Left ventricle myocardium inferior (tissue), 1 donor: ENCODE results near the gene UROC1. TPM values are rescaled to one million over a fixed set of nuclear protein-coding genes. Genes with fewer than 3 reads are reported as not detected.
A peak's percentile ranks its signal among the peaks of the same experiment; 100 is the strongest.

Experiments
- DNase-seq: peaks from one replicate; pipeline ENCODE4 v3.0.0-alpha.2; 2020
- H3K27ac ChIP-seq: fragments of 200-600 bp; replicated peaks from 2 replicates; pipeline ENCODE4 v1.8.0; 2021
- H3K27me3 ChIP-seq: fragments of 200-600 bp; 2 replicates; pipeline ENCODE4 v1.8.0; 2021; ENCODE audit warnings: low read depth
- H3K36me3 ChIP-seq: fragments of 200-600 bp; 2 replicates; pipeline ENCODE4 v1.8.0; 2021
- H3K4me1 ChIP-seq: fragments of 200-600 bp; 2 replicates; pipeline ENCODE4 v1.8.0; 2021
- H3K4me3 ChIP-seq: fragments of 200-600 bp; 2 replicates; pipeline ENCODE4 v1.8.0; 2021; ENCODE audit warnings: mild to moderate bottlenecking, moderate library complexity
- H3K9me3 ChIP-seq: fragments of 200-600 bp; replicated peaks from 2 replicates; pipeline ENCODE4 v1.8.0; 2021
- CTCF ChIP-seq: fragments of 200-600 bp; IDR thresholded peaks from 2 replicates; pipeline ENCODE4 v1.8.0; 2021; ENCODE audit warnings: antibody characterized with exemption, mild to moderate bottlenecking, borderline replicate concordance
- intact Hi-C: fragments of 100-400 bp; cut with micrococcal nuclease; formaldehyde crosslinking; loops from one replicate; pipeline ENCODE4 v1.11.0; 2022
- total RNA-seq: library from RNA; stranded (reverse); fragmentation: NEBNext Ultra II Directional; extraction: Animal tissue kit (Norgen Biotek cat#: 25700); gene quantifications from one replicate; pipeline ENCODE4 v1.2.1, GENCODE V29; 2021
- donor health status: DM: no; HTN: yes; CAD: no; lungs with severe emphysema.

The UROC1 gene
- total RNA-seq, 1 donor from 2014 or later, result not detected

GRCh38 chr3:126477061-126477380 lies 40.6 kb downstream of the UROC1 start:
- DNase-seq, result no peak
- peaks cover under 1% of the 10 kb centered on the region for H3K36me3 ChIP-seq
- H3K27me3 ChIP-seq, result no peaks in the 10 kb centered on the region
- intact Hi-C loops, result no loop called here
- H3K4me3 ChIP-seq, result no peak overlapping the region
- peaks cover 38% of the 10 kb centered on the region for H3K4me1 ChIP-seq
- no peak for TF ChIP-seq CTCF
- H3K9me3 ChIP-seq, result no peaks in the 10 kb centered on the region
- H3K27ac ChIP-seq, result peak overlapping the region; percentile 92

GRCh38 chr3:126476166-126477060 lies 41.2 kb downstream of the UROC1 start:
- DNase-seq, result no peak
- intact Hi-C loops, result no loop called here
- no peaks in the 10 kb centered on the region for H3K9me3 ChIP-seq

GRCh38 chr3:126475413-126476114 lies 42.0 kb downstream of the UROC1 start, which contains the start of gene ZXDC:
ZXDC (minus strand) TSS chr3:126475891; CDS start chr3:126475865, 26 bp downstream.
- peak; percentile 59 for TF ChIP-seq CTCF
- H3K4me3 ChIP-seq, result peak within 1 kb of the TSS; percentile 81
- peaks cover 15% of the 10 kb centered on the region for H3K36me3 ChIP-seq
- H3K27ac ChIP-seq, result peak within 1 kb of the TSS; percentile 96
- DNase-seq, result peak; percentile 95
- intact Hi-C loops, result no loop called here
- no peaks in the 10 kb centered on the region for H3K27me3 ChIP-seq
- H3K4me1 ChIP-seq, result peaks cover 53% of the 10 kb centered on the region
- H3K9me3 ChIP-seq, result no peaks in the 10 kb centered on the region

More at GRCh38 chr3:126476166-126477060, 41.2 kb downstream of the UROC1 start:
- Histone ChIP-seq H3K4me1 (peaks cover 44% of the 10 kb centered on the region), H3K4me3 (peak overlapping the region; percentile 81), H3K27me3 (no peaks in the 10 kb centered on the region), H3K27ac (peak overlapping the region; percentile 92), H3K36me3 (peaks cover 6% of the 10 kb centered on the region)
- no peak for TF ChIP-seq CTCF

- peak overlapping the region; percentile 81 for H3K4me3 ChIP-seq
- H3K36me3 ChIP-seq, result peaks cover 23% of the 10 kb centered on the region
- TF ChIP-seq CTCF, result no peak
- peak overlapping the region; percentile 96 for H3K27ac ChIP-seq
- intact Hi-C loops, result no loop called here
- H3K4me1 ChIP-seq, result peaks cover 56% of the 10 kb centered on the region
- DNase-seq, result no peak
- H3K9me3 ChIP-seq, result no peaks in the 10 kb centered on the region
- no peaks in the 10 kb centered on the region for H3K27me3 ChIP-seq
These were observed 42.8 kb downstream of the UROC1 start for GRCh38 chr3:126474498-126475412.
